HCT116 (cell line): ENCODE results near the gene PPM1F. TPM values are rescaled to one million over a fixed set of nuclear protein-coding genes. Genes with fewer than 3 reads are reported as not detected.

Experiments
- ATAC-seq: fragments of 200-7000 bp; cut with Tn5 transposase; 2 replicates; pipeline ENCODE4 v1.9.1; 2020; ENCODE audit warnings: mild to moderate bottlenecking, moderate library complexity
- BruUV-seq: library from RNA; stranded (reverse); fragments of 400-500 nt; replicated peaks from 2 replicates; lab custom pipeline; 2021; lab: Mats Ljungman, UMichigan
- CTCF ChIA-PET: fragments of 300-600 bp; sonication (Branson Sonifier 250); formaldehyde crosslinking; loops from one replicate; lab custom pipeline; 2021; ENCODE audit warnings: antibody characterized with exemption; lab: Charles Lee
- POLR2A ChIA-PET: fragments of 300-600, 350-600 bp; sonication (Branson Sonifier 250); formaldehyde crosslinking; loops from one replicate; lab custom pipeline; 2021; ENCODE audit warnings: antibody characterized with exemption; lab: Charles Lee
- RAD21 ChIA-PET, 2 experiments: fragments of 300-600 bp; sonication (Branson Sonifier 250); formaldehyde crosslinking; loops; one replicate each; lab custom pipeline; 2023; ENCODE audit warnings: low total read pairs in 2 of 2; ENCODE audit not compliant: uncharacterized antibody in 2 of 2, unreplicated experiment in 2 of 2, low non-redundant PET in 1 of 2; lab: Charles Lee
- DNase-seq: peaks from one replicate; pipeline ENCODE4 v3.0.0-alpha.2; 2010; ENCODE audit warnings: low read depth, low spot score
- H2AFZ ChIP-seq: fragments of 200-600 bp; shearing (Covaris generic), sonication (generic); 2 replicates; pipeline ENCODE4 v1.6.1; 2017; ENCODE audit warnings: low read depth, mixed run types, mixed read lengths, antibody characterized with exemption, low read length; ENCODE audit not compliant: poor library complexity, severe bottlenecking
- H3K27ac ChIP-seq: 2 replicates; pipeline ENCODE4 v1.5.1; 2012; ENCODE audit warnings: low read depth, low read length
- H3K27me3 ChIP-seq: fragments of 200-600 bp; sonication (generic); 2 replicates; pipeline ENCODE4 v1.6.1; 2016; ENCODE audit warnings: mixed run types, low read length, mixed read lengths; ENCODE audit not compliant: insufficient read depth
- H3K36me3 ChIP-seq, 2 experiments: fragments of 200-500 bp in 1 of 2; fragments of 200-600 bp in 1 of 2; sonication (Bioruptor generic) in 1 of 2; sonication (generic) in 1 of 2; 2 replicates each; pipeline versions ENCODE4 v1.5.1 to v1.6.1; 2014 to 2016; ENCODE audit warnings: low read length in 2 of 2, inconsistent platforms in 1 of 2, mixed read lengths in 1 of 2, mixed run types in 1 of 2; ENCODE audit not compliant: insufficient read depth in 2 of 2, control insufficient read depth in 1 of 2
- H3K4me1 ChIP-seq, 2 experiments: fragments of 200-600 bp in 1 of 2; sonication (generic) in 1 of 2; 2 replicates each; pipeline versions ENCODE4 v1.5.1 to v1.6.1; 2012 to 2017; ENCODE audit warnings: low read length in 2 of 2, inconsistent platforms in 1 of 2, mild to moderate bottlenecking in 1 of 2, mixed read lengths in 1 of 2, mixed run types in 1 of 2, moderate library complexity in 1 of 2; ENCODE audit not compliant: insufficient read depth in 2 of 2, control insufficient read depth in 1 of 2
- H3K4me2 ChIP-seq: fragments of 200-600 bp; sonication (generic); 2 replicates; pipeline ENCODE4 v1.6.1; 2017; ENCODE audit warnings: mixed run types, low read length, mixed read lengths
- H3K4me3 ChIP-seq, 2 experiments: fragments of 200-600 bp in 1 of 2; sonication (generic) in 1 of 2; replicated peaks in 1 of 2; 2 replicates each; pipeline ENCODE4 v1.5.1; 2011 to 2016; ENCODE audit warnings: low read length in 2 of 2, control low read depth in 1 of 2, low read depth in 1 of 2, mild to moderate bottlenecking in 1 of 2, mixed read lengths in 1 of 2, mixed run types in 1 of 2
- H3K79me2 ChIP-seq: fragments of 200-600 bp; sonication (generic); 2 replicates; pipeline ENCODE4 v1.6.1; 2017; ENCODE audit warnings: mild to moderate bottlenecking, mixed run types, low read length, moderate library complexity, mixed read lengths; ENCODE audit not compliant: insufficient read depth
- H3K9ac ChIP-seq: fragments of 200-600 bp; sonication (generic); 2 replicates; pipeline ENCODE4 v1.6.1; 2016; ENCODE audit warnings: low read length, mixed read lengths
- H3K9me2 ChIP-seq: fragments of 200-600 bp; sonication (generic), shearing (Covaris generic); 2 replicates; pipeline ENCODE4 v1.6.1; 2017; ENCODE audit warnings: mixed run types, mild to moderate bottlenecking, moderate library complexity; ENCODE audit not compliant: insufficient read depth
- H3K9me3 ChIP-seq, 2 experiments: fragments of 200-500 bp in 1 of 2; fragments of 200-600 bp in 1 of 2; sonication (Bioruptor generic) in 1 of 2; sonication (generic) in 1 of 2; 2 replicates each; pipeline ENCODE4 v1.6.1; 2014 to 2017; ENCODE audit warnings: low read length in 2 of 2, mixed read lengths in 2 of 2, inconsistent platforms in 1 of 2, low read depth in 1 of 2, mild to moderate bottlenecking in 1 of 2, mixed run types in 1 of 2, moderate library complexity in 1 of 2; ENCODE audit not compliant: control insufficient read depth in 1 of 2, insufficient read depth in 1 of 2
- H4K20me1 ChIP-seq: fragments of 200-600 bp; sonication (generic), shearing (Covaris generic); 2 replicates; pipeline ENCODE4 v1.6.1; 2017; ENCODE audit warnings: mixed run types, mild to moderate bottlenecking, moderate library complexity; ENCODE audit not compliant: insufficient read depth
- ATF3 ChIP-seq: IDR thresholded peaks from 2 replicates; pipeline ENCODE4 v1.6.1; 2012
- CEBPB ChIP-seq: IDR thresholded peaks from 2 replicates; pipeline ENCODE4 v1.6.1; 2012; ENCODE audit warnings: low read depth
- CTCF ChIP-seq, 3 experiments: fragments of 200-600 bp in 1 of 3; sonication (generic) in 1 of 3; IDR thresholded peaks in 2 of 3; conservative IDR thresholded peaks in 1 of 3; 2 replicates each; pipeline ENCODE4 v1.5.1; 2012 to 2017; ENCODE audit warnings: low read depth in 2 of 3, low read length in 2 of 3, antibody characterized with exemption in 1 of 3, borderline replicate concordance in 1 of 3, control low read depth in 1 of 3, mild to moderate bottlenecking in 1 of 3, mixed read lengths in 1 of 3, mixed run types in 1 of 3, moderate library complexity in 1 of 3; ENCODE audit not compliant: insufficient read depth in 1 of 3
- EGR1 ChIP-seq: IDR thresholded peaks from 2 replicates; pipeline ENCODE4 v1.6.1; 2012; ENCODE audit warnings: low read depth
- ELF1 ChIP-seq: IDR thresholded peaks from 2 replicates; pipeline ENCODE4 v1.6.1; 2012; ENCODE audit warnings: low read depth, borderline replicate concordance
- EZH2 ChIP-seq: fragments of 200-600 bp; sonication (generic); IDR thresholded peaks from 2 replicates; pipeline ENCODE4 v1.6.1; 2017; ENCODE audit warnings: antibody characterized with exemption, mixed run types
- EZH2phosphoT487 ChIP-seq: fragments of 200-600 bp; IDR thresholded peaks from 2 replicates; pipeline ENCODE4 v1.6.1; 2018; ENCODE audit warnings: antibody characterized with exemption, borderline replicate concordance
- FOSL1 ChIP-seq: IDR thresholded peaks from 2 replicates; pipeline ENCODE4 v1.6.1; 2012; ENCODE audit warnings: low read depth
- JUND ChIP-seq: IDR thresholded peaks from 2 replicates; pipeline ENCODE4 v1.6.1; 2012
- POLR2A ChIP-seq: IDR thresholded peaks from 2 replicates; pipeline ENCODE4 v1.7.0; 2011; ENCODE audit warnings: borderline replicate concordance; ENCODE audit not compliant: insufficient read depth, insufficient read length; ENCODE audit errors: extremely low read depth
- POLR2AphosphoS5 ChIP-seq: IDR thresholded peaks from 2 replicates; pipeline ENCODE4 v1.6.1; 2011; ENCODE audit warnings: mild to moderate bottlenecking, low read depth, low read length, moderate library complexity
- RAD21 ChIP-seq: IDR thresholded peaks from 2 replicates; pipeline ENCODE4 v1.6.1; 2012; ENCODE audit warnings: low read depth, mild to moderate bottlenecking
- REST ChIP-seq: IDR thresholded peaks from 2 replicates; pipeline ENCODE4 v1.6.1; 2012; ENCODE audit warnings: low read depth
- SP1 ChIP-seq: IDR thresholded peaks from 2 replicates; pipeline ENCODE4 v1.6.1; 2012; ENCODE audit warnings: low read depth
- SRF ChIP-seq: IDR thresholded peaks from 2 replicates; pipeline ENCODE4 v1.6.1; 2012; ENCODE audit warnings: low read depth
- TCF7L2 ChIP-seq: IDR thresholded peaks from 2 replicates; pipeline ENCODE4 v1.7.0; 2011; ENCODE audit warnings: borderline replicate concordance, inconsistent platforms; ENCODE audit not compliant: insufficient read depth, insufficient read length; ENCODE audit errors: extremely low read depth
- YY1 ChIP-seq: IDR thresholded peaks from 2 replicates; pipeline ENCODE4 v1.6.1; 2011; ENCODE audit warnings: low read length, low read depth, moderate library complexity, mild to moderate bottlenecking; ENCODE audit not compliant: insufficient replicate concordance; ENCODE audit errors: extremely low read depth
- ZBTB33 ChIP-seq: IDR thresholded peaks from 2 replicates; pipeline ENCODE4 v1.6.1; 2011; ENCODE audit warnings: mild to moderate bottlenecking, low read length, moderate library complexity; ENCODE audit not compliant: insufficient replicate concordance; ENCODE audit errors: extremely low read depth
- intact Hi-C: fragments of 100-400 bp; cut with micrococcal nuclease; formaldehyde crosslinking; loops from 2 replicates; pipeline ENCODE4 v1.10.0; 2022
- total RNA-seq: library from RNA; stranded (reverse); gene quantifications from one replicate; pipeline ENCODE4 v1.2.1, GENCODE V29; 2021; ENCODE audit not compliant: unreplicated experiment

The PPM1F gene
- total RNA-seq, 1 experiment from 2014 or later, result 27.3 TPM

GRCh38 chr22:21917181-21917958 is 35.3 kb downstream of the PPM1F start:
- no peak overlapping the region for H3K4me3 ChIP-seq
- H3K4me1 ChIP-seq, result no peaks in the 10 kb centered on the region
- no peak for ATAC-seq
- TF ChIP-seq CTCF (IDR thresholded peaks at IDR 0.05 in 2 of 3, conservative IDR thresholded peaks at IDR 0.05 in 1 of 3; ENCODE audit: borderline replicate concordance in 1 of 3, insufficient read depth in 1 of 3, low read depth in 2 of 3, low read length in 2 of 3) (no peak), ELF1 (no peak), RAD21 (no peak), SP1 (no peak), ATF3 (no peak), EZH2phosphoT487 (no peak), ZBTB33 (no peak), TCF7L2 (no peak), JUND (no peak), EGR1 (no peak), SRF (no peak), REST (no peak), POLR2AphosphoS5 (no peak), FOSL1 (no peak), CEBPB (no peak), POLR2A (no peak), EZH2 (no peak), YY1 (no peak)
- H3K27me3 ChIP-seq, result no peaks in the 10 kb centered on the region
- ChIA-PET CTCF (no interaction called here), RAD21 (no interaction called here), POLR2A (no interaction called here)
- H3K27ac ChIP-seq, result no peak overlapping the region
- H3K9me2 ChIP-seq, result no peaks in the 10 kb centered on the region
- H3K36me3 ChIP-seq, result no peaks in the 10 kb centered on the region
- no peak overlapping the region for H3K4me2 ChIP-seq
- BruUV-seq, result no TSS peak
- H3K79me2 ChIP-seq, result no peaks in the 10 kb centered on the region
- intact Hi-C loops, result no loop called here
- no peak for DNase-seq
- H3K9ac ChIP-seq, result no peak overlapping the region
- no peak overlapping the region for H2AFZ ChIP-seq
- no peaks in the 10 kb centered on the region for H4K20me1 ChIP-seq
- H3K9me3 ChIP-seq, result no peaks in the 10 kb centered on the region
